ENCODE data around the gene CCDC188.

The CCDC188 gene

GRCh38 chr22:20118300-20119020, 32.4 kb downstream of the CCDC188 start:
- DNase-seq (ENCODE audit: low read depth, low spot score): no peak

- DNase-seq (ENCODE audit: low read depth, low spot score): no peak
Observed at GRCh38 chr22:20117633-20118299, 33.1 kb downstream of the CCDC188 start.

- peak; percentile 88 for DNase-seq (ENCODE audit: low read depth, low spot score)
Observed at GRCh38 chr22:20116951-20117632, 33.8 kb downstream of the CCDC188 start, which contains the start of gene TRMT2A. TRMT2A (minus strand) TSS chr22:20117226; CDS start chr22:20116906, 320 bp downstream.

DNA sequence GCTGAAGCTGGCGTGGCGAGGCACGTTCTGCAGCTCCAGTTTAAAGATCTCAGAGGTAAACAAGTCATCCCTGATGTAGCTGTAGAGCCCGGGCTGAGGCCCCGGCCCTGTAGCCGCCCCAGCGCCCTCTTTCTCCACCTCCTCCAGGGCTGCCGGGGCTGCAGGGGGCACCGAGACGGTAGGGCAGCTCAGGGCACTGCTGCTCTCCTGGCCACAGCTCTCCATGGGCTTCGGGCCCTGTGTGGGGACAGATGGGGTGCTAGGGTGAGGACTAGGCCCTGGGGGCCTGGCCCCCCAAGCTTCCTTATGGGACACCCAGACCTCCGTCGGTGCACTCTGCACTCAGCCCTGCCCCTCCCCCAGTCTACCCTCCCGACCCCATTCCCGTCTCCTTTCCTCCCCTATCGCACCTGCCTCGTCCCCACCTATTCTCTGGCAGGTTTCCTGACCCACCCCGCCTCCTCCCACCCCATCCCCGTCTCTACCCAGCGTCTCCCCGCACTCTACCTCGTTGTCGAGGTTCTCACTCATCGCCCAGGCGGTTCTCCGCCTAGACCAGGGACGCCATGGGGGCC, 34.4 kb downstream of the CCDC188 start:
- no peak for DNase-seq (ENCODE audit: low read depth, low spot score)

- no peak for DNase-seq (ENCODE audit: low read depth, low spot score)
Observed at GRCh38 chr22:20115691-20116375, 35.0 kb downstream of the CCDC188 start, which contains the start of gene RANBP1. RANBP1 (plus strand) TSS chr22:20116104; CDS start chr22:20116185, 81 bp downstream.

DNA sequence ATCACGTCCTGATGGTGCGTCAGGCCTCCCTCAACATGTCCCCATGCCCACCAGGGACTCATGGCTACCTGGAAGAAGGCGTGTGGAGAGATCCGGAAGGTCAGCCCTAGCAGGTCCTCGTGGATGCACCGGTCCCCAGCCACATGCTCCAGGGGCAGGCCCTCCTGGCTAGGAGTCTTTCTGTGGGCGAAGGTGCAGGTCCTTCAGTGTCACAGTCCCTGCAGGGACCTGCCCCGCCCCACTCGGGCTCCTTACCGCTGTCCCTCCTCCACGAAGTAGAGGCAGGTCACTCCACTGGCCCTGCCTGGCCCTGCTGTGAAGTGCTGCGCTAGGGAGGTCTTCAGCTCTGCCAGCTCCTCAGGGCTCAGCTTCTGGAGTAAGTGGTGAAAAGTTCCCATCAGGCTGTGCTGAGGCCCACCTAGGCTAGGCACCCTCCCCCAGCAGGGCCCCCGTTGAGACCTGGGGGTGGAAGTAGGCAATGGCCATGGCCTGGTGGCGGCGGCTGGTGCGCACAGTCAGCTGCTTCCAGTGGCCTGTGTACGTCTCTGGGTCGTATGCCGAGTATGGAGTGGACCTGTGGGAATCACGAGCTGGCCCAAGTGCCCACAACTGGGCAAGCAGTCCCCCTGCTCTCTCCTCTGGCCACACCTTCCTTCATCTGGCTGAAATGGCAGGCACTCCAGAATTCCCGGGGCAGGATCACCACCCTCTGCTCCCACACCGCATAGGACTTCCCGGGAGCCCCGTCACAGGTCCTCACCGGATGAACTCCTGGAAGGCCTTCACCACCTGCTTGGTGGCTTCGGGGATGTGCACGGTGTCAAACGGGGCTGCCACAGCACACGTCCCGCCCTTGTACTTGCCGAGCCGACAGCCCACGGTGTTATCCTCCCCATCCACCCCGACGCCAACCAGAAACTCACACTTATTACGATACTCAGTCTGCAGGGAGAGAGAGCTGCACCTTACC, 36.1 kb downstream of the CCDC188 start:
- DNase-seq (ENCODE audit: low read depth, low spot score): no peak

DNA sequence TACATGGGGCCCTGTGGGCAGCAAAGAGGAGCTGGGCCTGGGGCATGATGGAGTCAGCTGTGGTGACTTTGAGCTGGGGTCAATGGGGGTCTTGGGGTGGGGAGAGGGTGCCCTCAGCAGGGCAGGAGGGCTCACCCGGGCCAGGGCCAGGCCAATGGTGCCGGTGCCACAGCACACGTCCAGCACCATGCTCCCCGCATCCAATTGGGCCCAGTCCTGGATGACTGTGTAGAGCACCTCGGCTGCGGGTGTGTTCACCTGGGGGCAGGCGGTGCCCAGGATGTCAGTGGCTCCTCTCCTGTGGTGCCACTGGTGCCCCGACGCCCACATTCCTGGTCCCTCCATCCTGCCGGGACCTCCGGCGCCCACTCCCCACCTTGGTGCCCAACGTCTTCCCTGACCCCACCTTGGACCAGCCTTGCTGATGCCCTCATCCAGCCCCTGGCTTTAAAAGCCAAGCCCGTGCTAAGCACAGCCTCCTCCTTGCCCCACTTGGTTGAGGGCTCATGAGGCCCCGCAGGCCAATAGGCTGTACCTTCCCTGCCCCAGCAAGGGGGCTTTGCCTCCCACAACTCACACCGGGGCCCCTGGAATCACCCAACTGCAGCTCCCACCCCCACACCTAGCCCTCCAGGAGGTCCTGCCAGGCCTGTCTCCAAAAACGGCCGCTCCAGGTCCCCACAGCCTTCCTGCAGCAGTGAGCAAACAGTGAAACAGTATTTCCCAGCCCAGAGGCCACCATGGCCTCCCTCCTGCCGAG, 37.1 kb downstream of the CCDC188 start:
- DNase-seq (ENCODE audit: low read depth, low spot score): no peak

GRCh38 chr22:20112623-20113511, 38.0 kb downstream of the CCDC188 start:
- no peak for DNase-seq (ENCODE audit: low read depth, low spot score)

DNA sequence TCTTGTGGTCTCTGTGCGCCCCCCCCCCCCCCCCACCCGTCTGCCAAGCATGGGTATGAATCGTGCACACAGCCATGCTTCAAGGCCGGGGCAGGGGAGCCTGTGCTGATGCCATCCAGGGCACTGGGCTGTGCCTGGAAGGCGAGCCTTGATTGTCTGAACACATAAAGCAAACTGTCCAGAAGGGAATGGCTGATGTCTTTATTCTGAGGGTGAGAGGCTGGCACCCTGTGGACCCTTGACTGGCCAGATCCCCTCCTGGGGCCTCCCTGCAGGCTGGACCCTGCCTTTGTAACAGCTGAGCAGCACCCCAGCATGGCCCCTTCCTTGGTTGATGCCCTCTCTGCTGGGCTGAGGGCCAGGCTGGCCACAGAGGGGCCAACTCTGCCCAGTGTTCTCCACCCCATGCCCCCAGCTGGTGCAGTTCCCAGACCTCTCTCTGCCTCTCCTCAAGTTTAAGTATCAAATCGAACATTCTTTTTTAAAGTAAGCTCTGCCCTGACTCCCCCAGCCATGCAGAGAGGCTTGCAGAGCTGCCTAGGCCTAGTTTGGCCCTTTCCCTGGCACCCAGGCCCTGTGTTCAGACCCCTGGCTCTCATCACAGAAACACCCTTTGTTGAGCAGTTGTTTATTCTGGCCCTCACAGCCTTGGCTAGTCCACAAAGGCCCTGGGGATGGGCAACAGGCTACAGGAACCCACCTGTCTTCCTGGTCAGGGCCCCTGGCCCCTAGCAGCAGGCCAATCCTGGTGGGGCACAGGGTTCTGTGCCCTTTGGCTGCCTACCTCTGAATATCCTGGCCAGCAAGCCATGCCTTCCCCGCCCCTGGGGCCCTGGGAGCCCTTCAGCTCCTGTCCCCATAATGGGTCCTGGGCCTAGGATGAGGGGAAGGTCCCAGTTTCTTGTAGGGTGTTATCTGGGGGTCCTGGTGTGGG, 38.9 kb downstream of the CCDC188 start:
- no peak for DNase-seq (ENCODE audit: low read depth, low spot score)

- no peak for DNase-seq (ENCODE audit: low read depth, low spot score)
Observed at GRCh38 chr22:20111045-20111688, 39.7 kb downstream of the CCDC188 start.

DNA sequence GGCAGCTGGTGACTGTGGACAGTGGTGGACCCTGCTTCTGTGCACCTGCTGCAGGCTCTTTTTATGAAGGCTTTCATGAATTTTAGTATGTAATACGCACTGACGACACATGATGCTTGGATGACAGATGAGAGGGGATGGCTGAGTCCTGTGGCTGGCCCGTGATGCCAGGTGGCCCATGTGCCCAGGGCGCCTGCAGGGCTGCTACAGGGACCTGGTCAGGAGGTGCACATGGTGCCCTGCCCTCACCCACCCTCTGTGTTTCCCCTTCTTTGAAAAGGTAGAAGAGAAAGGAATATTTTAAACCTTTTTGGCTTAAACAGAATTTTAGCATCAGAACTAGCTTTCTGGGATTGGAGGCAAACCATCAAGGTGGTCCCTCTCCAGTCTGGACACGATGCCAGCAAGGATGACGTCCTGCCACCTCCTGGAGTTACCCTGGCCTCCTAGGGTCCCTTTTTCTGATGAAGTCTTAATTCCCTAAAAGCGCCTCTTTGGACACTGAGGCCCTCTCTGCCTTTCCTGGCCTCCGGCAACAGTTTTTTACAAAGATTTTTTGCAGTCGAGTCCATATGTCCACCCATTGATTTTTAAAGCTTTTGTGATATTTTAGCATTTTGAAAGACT, 40.4 kb downstream of the CCDC188 start:
- DNase-seq (ENCODE audit: low read depth, low spot score): no peak

DNA sequence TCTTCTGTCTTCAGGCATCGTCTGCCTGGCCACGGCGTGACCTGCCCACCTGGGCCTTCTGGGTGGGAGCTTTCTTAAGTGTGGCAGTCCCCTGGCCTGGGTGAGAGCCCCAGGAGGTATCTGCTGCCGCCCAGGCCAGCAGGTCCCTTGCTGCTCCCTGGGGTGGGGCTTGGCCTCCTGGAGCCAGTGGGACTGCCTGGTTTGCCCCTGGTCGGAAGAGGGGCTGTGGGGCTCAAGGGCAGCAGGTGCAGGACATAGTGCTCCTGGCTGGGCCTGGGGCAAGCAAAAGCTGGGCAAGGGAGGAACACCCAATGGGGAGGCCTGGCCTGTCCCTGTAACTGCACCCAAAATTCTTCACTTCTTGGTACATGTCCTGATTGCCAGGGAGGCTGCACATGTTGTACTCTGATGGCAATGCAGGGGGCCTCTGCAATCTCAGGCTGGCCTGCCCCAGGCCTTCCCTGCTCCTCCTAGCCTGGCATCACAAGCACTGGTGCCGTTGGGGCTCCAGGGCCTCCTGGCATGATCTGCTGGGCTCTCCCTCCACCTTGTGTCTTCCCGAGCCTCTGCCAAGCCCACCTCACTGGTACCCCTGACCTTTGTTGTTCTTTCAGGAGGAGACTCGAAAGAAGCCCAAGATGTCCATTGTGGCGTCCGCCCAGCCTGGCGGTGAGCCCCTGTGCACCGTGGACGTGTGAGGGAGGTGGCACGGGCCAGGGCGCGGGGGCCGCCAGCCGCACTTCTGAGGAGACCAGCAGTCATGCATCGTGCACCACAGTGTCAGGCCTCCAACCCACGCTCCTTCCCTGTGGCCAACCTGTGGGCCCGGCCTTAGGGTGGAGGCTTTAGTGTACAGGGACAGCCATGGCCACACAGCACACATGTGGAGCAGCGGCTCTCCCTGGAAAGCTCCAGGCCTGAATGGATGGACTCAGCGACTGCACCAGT, 41.2 kb downstream of the CCDC188 start:
- DNase-seq (ENCODE audit: low read depth, low spot score): no peak

- DNase-seq (ENCODE audit: low read depth, low spot score): no peak
Observed at GRCh38 chr22:20108757-20109230, 42.1 kb downstream of the CCDC188 start.

DNA sequence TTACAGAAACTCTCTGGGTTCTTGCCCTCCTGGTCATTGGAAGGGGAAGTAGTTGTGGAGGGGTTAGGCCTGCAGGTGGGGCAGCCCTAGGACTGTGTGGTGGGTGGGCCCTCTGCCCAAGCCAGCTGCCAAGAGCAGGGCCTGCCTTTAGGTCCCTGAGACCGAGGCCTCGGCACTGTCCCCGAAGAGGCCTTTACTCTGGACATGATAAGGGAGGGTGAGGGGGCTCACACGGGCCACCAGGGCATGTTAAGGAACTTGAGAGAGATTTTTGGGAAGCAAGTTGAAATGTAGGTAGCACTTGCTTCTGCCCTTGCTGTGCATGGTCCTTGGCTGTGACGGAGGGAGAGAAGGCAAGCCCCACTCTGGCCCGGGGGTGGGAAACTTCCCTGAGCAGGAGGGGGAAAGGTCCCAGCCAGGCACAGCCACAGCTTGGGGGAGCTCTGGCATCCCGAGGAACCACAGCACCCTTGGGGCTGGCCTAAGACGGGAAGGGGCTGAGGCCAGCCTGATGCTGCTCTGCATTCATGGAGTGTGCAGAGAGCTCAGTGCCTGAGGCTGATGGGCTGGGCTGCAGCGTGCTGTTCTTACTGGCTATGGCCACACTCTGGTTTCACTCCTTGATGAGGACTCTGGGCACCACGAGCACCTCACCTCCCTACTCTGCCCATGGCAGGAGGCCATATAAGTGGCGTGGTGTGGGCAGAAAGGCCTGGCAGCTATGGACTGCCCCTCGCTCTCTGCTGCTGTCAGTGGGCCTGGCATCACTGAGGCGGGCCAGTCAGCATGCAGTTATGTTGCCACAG, 42.7 kb downstream of the CCDC188 start:
- DNase-seq (ENCODE audit: low read depth, low spot score): no peak

All from iPS DF 19.7 (cell line).